ENCODE data around the gene SIL1. TPM values are rescaled to one million over a fixed set of nuclear protein-coding genes. Genes with fewer than 3 reads are reported as not detected.
A peak's percentile ranks its signal among the peaks of the same experiment; 100 is the strongest.

SIL1 gene
- total and polyA plus RNA-seq, 9 of the 15 experiments (the other 6 are each of a cell fraction or from before 2014, with no cell fraction given), result 1.3 to 30.5 (median 18.1) TPM

DNA sequence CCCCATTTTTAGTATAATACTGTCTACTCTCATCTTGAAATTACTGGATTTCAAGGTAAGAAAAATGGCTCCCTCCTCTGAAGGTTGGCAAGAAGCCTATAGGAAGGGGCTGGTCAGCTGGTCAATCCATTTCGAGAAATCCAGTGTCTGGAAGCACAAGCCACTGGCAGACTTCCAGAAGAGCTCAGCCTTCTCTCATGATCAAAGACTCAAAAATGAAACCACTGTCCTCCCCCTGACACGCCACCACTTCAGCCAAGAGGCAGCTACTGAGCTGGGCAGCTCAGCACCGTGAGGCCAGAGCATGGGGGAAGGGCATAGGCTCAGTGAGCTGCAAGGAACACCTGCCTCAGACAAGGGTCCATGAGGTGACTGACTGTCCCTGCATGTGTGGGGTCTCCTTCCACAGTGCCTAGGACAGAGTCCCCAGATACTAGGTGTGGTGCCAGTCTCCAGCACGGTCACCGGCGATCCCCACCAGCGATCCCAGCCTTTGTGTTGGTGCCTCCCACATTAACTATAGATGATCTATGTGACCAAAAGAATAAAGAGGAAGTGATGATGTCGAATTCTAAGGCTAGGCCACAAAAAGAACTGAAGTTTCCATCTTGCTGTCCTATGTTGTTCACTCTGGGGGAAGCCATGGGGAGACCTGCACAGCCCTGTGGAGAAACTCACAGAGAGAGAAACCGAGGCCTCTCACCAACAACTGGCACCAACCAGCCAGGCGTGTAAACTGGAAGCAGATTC lies 222.9 kb downstream of the SIL1 start:
- intact Hi-C loops (cut with micrococcal nuclease) (loop anchor here (10.0 kb wide), 1 partner anchor 330 kb away; no protein-coding TSS in a partner anchor), in situ Hi-C loops (cut with MboI) (no loop called here)
- FAIRE-seq (no peak), DNase-seq (ENCODE audit: extremely low read depth in 1 of 4, low spot score in 3 of 4) (peak in 2 of 4 experiments; percentile 34 to 73), ATAC-seq (peak; percentile 35)
- Histone ChIP-seq H3K4me1 (replicated peaks in 1 of 2; ENCODE audit: control insufficient read depth in 2 of 2, insufficient read depth in 2 of 2, low read length in 2 of 2) (peaks cover 13 to 35% of the 10 kb centered on the region in 2 experiments), H3K9ac (ENCODE audit: insufficient read depth in 1 of 2, low read depth in 2 of 2, low read length in 2 of 2) (peak overlapping the region in 1 of 2 experiments; percentile 63; a peak in 1 of 4 replicates), H3K36me3 (ENCODE audit: control insufficient read depth, insufficient read depth, low read length) (no peaks in the 10 kb centered on the region), H4K20me1 (replicated peaks; ENCODE audit: control insufficient read depth, insufficient read depth, low read length) (no peaks in the 10 kb centered on the region), H3K79me2 (ENCODE audit: control insufficient read depth, insufficient read depth, low read length) (no peaks in the 10 kb centered on the region), H3K4me2 (ENCODE audit: insufficient read depth, low read length) (no peak overlapping the region; the same call in 1 of the 2 replicates), H3K9me3 (replicated peaks; ENCODE audit: control insufficient read depth, insufficient read depth, low read depth, low read length) (no peaks in the 10 kb centered on the region), H2AFZ (ENCODE audit: low read depth, low read length) (peak overlapping the region; percentile 28; the same call in 1 of the 2 replicates), H3K27me3 (ENCODE audit: control insufficient read depth in 2 of 2, insufficient read depth in 2 of 2, low read length in 2 of 2) (no peaks in the 10 kb centered on the region; a peak in 1 of 5 replicates), H3K9me1 (ENCODE audit: control insufficient read depth, insufficient read depth, low read length) (no peaks in the 10 kb centered on the region), H3K27ac (ENCODE audit: extremely low read depth, low read depth, low read length) (peak overlapping the region; percentile 47; the same call in 1 of the 3 replicates), H3K4me3 (no peak overlapping the region)
- WGBS (ENCODE audit: insufficient coverage, low coverage, missing lambda C conversion rate), result 50% methylated on average over 10 of the region's 10 CpGs
- CTCF ChIA-PET (ENCODE audit: low intra/inter-chr PET ratio), result no interaction called here
- no TSS peak for BruUV-seq (replicated peaks)
- POLR2A ChIA-PET, result interaction anchor here (0.7 to 1.1 kb wide), 3 partner anchors 12 to 338 kb away, joined by 3 to 4 read pairs (median 3); no protein-coding TSS in a partner anchor
- TF ChIP-seq ZNF175 (CRISPR knock-in tag; IDR thresholded peaks at IDR 0.05; ENCODE audit: low read depth), result peak; percentile 78; the same call in 1 of the 2 replicates
- TF ChIP-seq, protein P1, sequence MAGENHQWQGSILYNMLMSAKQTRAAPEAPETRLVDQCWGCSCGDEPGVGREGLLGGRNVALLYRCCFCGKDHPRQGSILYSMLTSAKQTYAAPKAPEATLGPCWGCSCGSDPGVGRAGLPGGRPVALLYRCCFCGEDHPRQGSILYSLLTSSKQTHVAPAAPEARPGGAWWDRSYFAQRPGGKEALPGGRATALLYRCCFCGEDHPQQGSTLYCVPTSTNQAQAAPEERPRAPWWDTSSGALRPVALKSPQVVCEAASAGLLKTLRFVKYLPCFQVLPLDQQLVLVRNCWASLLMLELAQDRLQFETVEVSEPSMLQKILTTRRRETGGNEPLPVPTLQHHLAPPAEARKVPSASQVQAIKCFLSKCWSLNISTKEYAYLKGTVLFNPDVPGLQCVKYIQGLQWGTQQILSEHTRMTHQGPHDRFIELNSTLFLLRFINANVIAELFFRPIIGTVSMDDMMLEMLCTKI (IDR thresholded peaks at IDR 0.05; ENCODE audit: partially characterized antibody), result no peak
- peak; percentile 25; the same call in 1 of the 2 replicates for TF ChIP-seq TCF7 (IDR thresholded peaks at IDR 0.05; ENCODE audit: borderline replicate concordance)
- TF ChIP-seq, protein P2, sequence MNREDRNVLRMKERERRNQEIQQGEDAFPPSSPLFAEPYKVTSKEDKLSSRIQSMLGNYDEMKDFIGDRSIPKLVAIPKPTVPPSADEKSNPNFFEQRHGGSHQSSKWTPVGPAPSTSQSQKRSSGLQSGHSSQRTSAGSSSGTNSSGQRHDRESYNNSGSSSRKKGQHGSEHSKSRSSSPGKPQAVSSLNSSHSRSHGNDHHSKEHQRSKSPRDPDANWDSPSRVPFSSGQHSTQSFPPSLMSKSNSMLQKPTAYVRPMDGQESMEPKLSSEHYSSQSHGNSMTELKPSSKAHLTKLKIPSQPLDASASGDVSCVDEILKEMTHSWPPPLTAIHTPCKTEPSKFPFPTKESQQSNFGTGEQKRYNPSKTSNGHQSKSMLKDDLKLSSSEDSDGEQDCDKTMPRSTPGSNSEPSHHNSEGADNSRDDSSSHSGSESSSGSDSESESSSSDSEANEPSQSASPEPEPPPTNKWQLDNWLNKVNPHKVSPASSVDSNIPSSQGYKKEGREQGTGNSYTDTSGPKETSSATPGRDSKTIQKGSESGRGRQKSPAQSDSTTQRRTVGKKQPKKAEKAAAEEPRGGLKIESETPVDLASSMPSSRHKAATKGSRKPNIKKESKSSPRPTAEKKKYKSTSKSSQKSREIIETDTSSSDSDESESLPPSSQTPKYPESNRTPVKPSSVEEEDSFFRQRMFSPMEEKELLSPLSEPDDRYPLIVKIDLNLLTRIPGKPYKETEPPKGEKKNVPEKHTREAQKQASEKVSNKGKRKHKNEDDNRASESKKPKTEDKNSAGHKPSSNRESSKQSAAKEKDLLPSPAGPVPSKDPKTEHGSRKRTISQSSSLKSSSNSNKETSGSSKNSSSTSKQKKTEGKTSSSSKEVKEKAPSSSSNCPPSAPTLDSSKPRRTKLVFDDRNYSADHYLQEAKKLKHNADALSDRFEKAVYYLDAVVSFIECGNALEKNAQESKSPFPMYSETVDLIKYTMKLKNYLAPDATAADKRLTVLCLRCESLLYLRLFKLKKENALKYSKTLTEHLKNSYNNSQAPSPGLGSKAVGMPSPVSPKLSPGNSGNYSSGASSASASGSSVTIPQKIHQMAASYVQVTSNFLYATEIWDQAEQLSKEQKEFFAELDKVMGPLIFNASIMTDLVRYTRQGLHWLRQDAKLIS (CRISPR knock-in tag; IDR thresholded peaks at IDR 0.05), result no peak
- TF ChIP-seq TEAD1 (CRISPR knock-in tag; IDR thresholded peaks at IDR 0.05), result 0 out of 4 replicates have a peak, but pooled peaks of 1 of the 2 experiments have one; percentile 15
- TF ChIP-seq ZNF695 (CRISPR knock-in tag; IDR thresholded peaks at IDR 0.05), result peak; percentile 7; the same call in 1 of the 2 replicates
- TF ChIP-seq, protein P3, sequence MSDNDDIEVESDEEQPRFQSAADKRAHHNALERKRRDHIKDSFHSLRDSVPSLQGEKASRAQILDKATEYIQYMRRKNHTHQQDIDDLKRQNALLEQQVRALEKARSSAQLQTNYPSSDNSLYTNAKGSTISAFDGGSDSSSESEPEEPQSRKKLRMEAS (CRISPR knock-in tag; IDR thresholded peaks at IDR 0.05), result 0 out of 2 replicates have a peak, but pooled peaks have one; percentile 31
- 0 out of 4 replicates have a peak, but pooled peaks of 1 of the 2 experiments have one; percentile 34 for TF ChIP-seq MAZ (CRISPR knock-in tag; conservative IDR thresholded peaks at IDR 0.05 in 1 of 2, IDR thresholded peaks at IDR 0.05 in 1 of 2)
- TF ChIP-seq RFX5 (IDR thresholded peaks at IDR 0.05; ENCODE audit: low read depth, low read length), result no peak
